Measurements from ENCODE around the gene USP47.

GRCh38 chr11:11973866-11974265 is 132.1 kb downstream of the USP47 start:
- TF ChIP-seq CTCF (IDR thresholded peaks at IDR 0.05; ENCODE audit: poor library complexity, severe bottlenecking) (no peak), MXI1 (conservative IDR thresholded peaks at IDR 0.05; ENCODE audit: poor library complexity, severe bottlenecking) (no peak), REST (IDR thresholded peaks at IDR 0.05; ENCODE audit: borderline replicate concordance) (no peak), SMC3 (conservative IDR thresholded peaks at IDR 0.05; ENCODE audit: poor library complexity) (no peak), POLR2AphosphoS5 (IDR thresholded peaks at IDR 0.05) (no peak), EZH2 (IDR thresholded peaks at IDR 0.05; ENCODE audit: borderline replicate concordance, insufficient read depth, low read length, poor library complexity, severe bottlenecking) (no peak)
